GM06990 (cell line): ENCODE results near the gene WWC2.

Experiments
- DNase-seq: peaks from one replicate; pipeline ENCODE4 v3.0.0-alpha.2; 2011; ENCODE audit not compliant: insufficient read length; ENCODE audit errors: extremely low read depth
- H3K27me3 ChIP-seq: replicated peaks from 2 replicates; pipeline ENCODE4 v1.6.0; 2011; ENCODE audit warnings: low read length; ENCODE audit not compliant: control insufficient read depth, insufficient read depth
- H3K36me3 ChIP-seq: 2 replicates; pipeline ENCODE4 v1.5.1; 2011; ENCODE audit warnings: low read length; ENCODE audit not compliant: control insufficient read depth, insufficient read depth
- H3K4me3 ChIP-seq: replicated peaks from 2 replicates; pipeline ENCODE4 v1.5.1; 2011; ENCODE audit warnings: low read depth, mild to moderate bottlenecking, control low read depth, low read length
- CTCF ChIP-seq: IDR thresholded peaks from 2 replicates; pipeline ENCODE4 v1.5.1; 2011; ENCODE audit warnings: low read length, control low read depth, mild to moderate bottlenecking, inconsistent platforms; ENCODE audit not compliant: insufficient read depth, poor library complexity, severe bottlenecking

Gene WWC2

GRCh38 chr4:183165376-183165775, 66.3 kb downstream of the WWC2 start:
- no peaks in the 10 kb centered on the region for H3K27me3 ChIP-seq
- no peak for TF ChIP-seq CTCF
- no peak overlapping the region for H3K4me3 ChIP-seq
- no peaks in the 10 kb centered on the region for H3K36me3 ChIP-seq
- no peak for DNase-seq

GRCh38 chr4:183170894-183171293, 71.8 kb downstream of the WWC2 start:
- no peak for DNase-seq
- no peak for TF ChIP-seq CTCF
- no peaks in the 10 kb centered on the region for H3K36me3 ChIP-seq
- no peak overlapping the region for H3K4me3 ChIP-seq
- H3K27me3 ChIP-seq, result no peaks in the 10 kb centered on the region

GRCh38 chr4:183171484-183172267, 72.6 kb downstream of the WWC2 start:
- H3K36me3 ChIP-seq, result no peaks in the 10 kb centered on the region
- H3K27me3 ChIP-seq, result no peaks in the 10 kb centered on the region
- no peak for TF ChIP-seq CTCF
- DNase-seq, result no peak
- no peak overlapping the region for H3K4me3 ChIP-seq

- no peak for TF ChIP-seq CTCF
- no peaks in the 10 kb centered on the region for H3K27me3 ChIP-seq
- no peak for DNase-seq
- no peaks in the 10 kb centered on the region for H3K36me3 ChIP-seq
- H3K4me3 ChIP-seq, result no peak overlapping the region
Measured at GRCh38 chr4:183172881-183173280, 73.8 kb downstream of the WWC2 start.

- DNase-seq, result no peak
- Histone ChIP-seq H3K36me3 (no peaks in the 10 kb centered on the region), H3K27me3 (no peaks in the 10 kb centered on the region), H3K4me3 (no peak overlapping the region)
- no peak for TF ChIP-seq CTCF
Measured at GRCh38 chr4:183173580-183174526, 74.8 kb downstream of the WWC2 start.
